Measurements from ENCODE around the gene ZG16B. TPM values are rescaled to one million over a fixed set of nuclear protein-coding genes. Genes with fewer than 3 reads are reported as not detected.

Gene ZG16B
- total and polyA plus RNA-seq, 8 donors: 13.0 to 39.0 (median 22.3) TPM; not detected in 3

DNA sequence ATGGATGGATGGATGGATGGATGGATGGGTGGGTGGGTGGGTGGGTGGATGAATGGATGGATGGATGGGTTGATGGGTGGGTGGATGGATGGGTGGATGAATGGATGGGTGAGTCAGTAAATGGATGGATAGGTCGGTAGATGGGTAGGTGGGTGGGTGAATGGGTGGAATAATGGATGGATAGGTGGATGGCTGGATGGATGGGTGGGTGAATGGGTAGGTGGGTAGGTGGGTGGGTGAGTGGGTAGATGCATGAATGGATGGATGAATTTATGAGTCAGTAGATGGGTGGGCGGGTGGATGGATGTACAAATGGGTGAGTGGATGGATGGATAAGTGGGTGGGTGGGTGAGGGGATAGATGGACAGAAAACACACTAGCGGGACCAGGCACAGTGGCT, 4.9 kb downstream of the ZG16B start:
- Histone ChIP-seq H3K9me3 (no peaks in the 10 kb centered on the region), H3K36me3 (no peaks in the 10 kb centered on the region), H3K4me3 (no peak overlapping the region), H3K4me1 (peaks cover 15 to 26% (median 22%) of the 10 kb centered on the region in 4 donors), H3K27me3 (peaks cover 0 to 65% (median 0%) of the 10 kb centered on the region in 3 donors), H3K27ac (peak overlapping the region; percentile 57 to 90 (median 75))
- no peak for DNase-seq
- WGBS, 5 donors: 73 to 95% (median 91%) methylated on average over 3 of the region's 3 CpGs
- intact Hi-C loops (cut with DNase I; ENCODE audit: low total_unique reads): no loop called here
- TF ChIP-seq CTCF (IDR thresholded peaks at IDR 0.05) (no peak), POLR2A (IDR thresholded peaks at IDR 0.05) (no peak), POLR2AphosphoS5 (IDR thresholded peaks at IDR 0.05) (no peak), EP300 (IDR thresholded peaks at IDR 0.05) (no peak)

DNA sequence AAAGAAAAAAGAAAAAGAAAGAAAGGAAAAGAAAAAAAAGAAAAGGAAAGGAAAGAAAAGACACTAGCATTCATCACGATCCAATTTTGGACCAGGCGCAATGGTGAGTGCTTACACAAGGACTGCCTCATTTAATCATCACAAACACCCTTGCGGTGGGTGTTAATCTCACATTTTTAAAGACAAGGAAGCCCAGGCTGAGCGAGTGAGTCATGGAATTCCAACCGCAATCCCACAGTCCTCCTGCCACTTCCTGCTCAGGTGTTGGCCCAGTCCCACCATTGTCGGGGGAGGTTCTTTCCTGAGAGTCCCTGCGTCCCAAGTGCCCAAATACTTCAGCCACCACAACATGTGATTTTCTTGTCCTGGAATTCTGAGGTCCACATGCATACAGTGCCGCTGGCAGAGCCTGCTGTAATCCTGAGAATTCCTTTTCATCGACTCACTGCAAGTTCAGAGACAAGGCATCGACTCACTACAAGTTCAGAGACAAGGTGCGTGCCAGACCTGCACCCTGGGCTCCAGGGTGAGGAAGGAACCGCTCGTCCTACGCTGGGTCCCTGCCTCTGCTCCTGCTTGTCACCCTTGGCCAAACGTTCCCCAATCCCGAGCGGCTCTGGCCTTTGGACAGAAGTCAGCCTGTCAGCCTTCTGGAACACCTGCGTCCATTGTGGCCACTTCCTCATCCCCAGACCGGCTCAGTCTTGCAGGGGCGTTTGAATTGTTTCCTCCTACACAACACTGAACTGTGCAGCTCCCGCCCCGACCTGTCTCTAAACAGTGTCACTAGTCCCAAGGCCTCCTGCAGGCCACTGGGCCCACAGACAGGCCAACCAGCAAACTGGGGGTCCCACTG, 5.8 kb downstream of the ZG16B start:
- Histone ChIP-seq H3K4me1 (peaks cover 12 to 18% (median 14%) of the 10 kb centered on the region in 4 donors), H3K9me3 (no peaks in the 10 kb centered on the region), H3K4me3 (no peak overlapping the region), H3K27me3 (peaks cover 0 to 65% (median 0%) of the 10 kb centered on the region in 3 donors), H3K27ac (peak overlapping the region; percentile 57 to 90 (median 82)), H3K36me3 (no peaks in the 10 kb centered on the region)
- WGBS, 5 donors: 21 to 38% (median 30%) methylated on average over 19 to 22 of the region's 22 CpGs
- TF ChIP-seq POLR2AphosphoS5 (IDR thresholded peaks at IDR 0.05) (peak in 2 of 3 donors; percentile 82 to 86), POLR2A (IDR thresholded peaks at IDR 0.05) (no peak)
- intact Hi-C loops (cut with DNase I; ENCODE audit: low total_unique reads): no loop called here
- DNase-seq: peak; percentile 82 to 84

GRCh38 chr16:2836646-2837508, 6.8 kb downstream of the ZG16B start:
- DNase-seq: no peak
- no peak for TF ChIP-seq CTCF (IDR thresholded peaks at IDR 0.05)
- no peak for TF ChIP-seq EP300 (IDR thresholded peaks at IDR 0.05)
- no peak for TF ChIP-seq POLR2AphosphoS5 (IDR thresholded peaks at IDR 0.05)
- TF ChIP-seq POLR2A (IDR thresholded peaks at IDR 0.05): no peak
- intact Hi-C loops (cut with DNase I; ENCODE audit: low total_unique reads): no loop called here
- Histone ChIP-seq H3K4me1 (peaks cover 17 to 24% (median 21%) of the 10 kb centered on the region in 4 donors), H3K36me3 (no peaks in the 10 kb centered on the region), H3K27ac (peak overlapping the region in 4 of 5 donors; percentile 78 to 90 (median 83)), H3K9me3 (no peaks in the 10 kb centered on the region), H3K4me3 (no peak overlapping the region), H3K27me3 (peaks cover 0 to 65% (median 0%) of the 10 kb centered on the region in 3 donors)
- WGBS, 5 donors: 63 to 69% (median 66%) methylated on average over 13 of the region's 13 CpGs

DNA sequence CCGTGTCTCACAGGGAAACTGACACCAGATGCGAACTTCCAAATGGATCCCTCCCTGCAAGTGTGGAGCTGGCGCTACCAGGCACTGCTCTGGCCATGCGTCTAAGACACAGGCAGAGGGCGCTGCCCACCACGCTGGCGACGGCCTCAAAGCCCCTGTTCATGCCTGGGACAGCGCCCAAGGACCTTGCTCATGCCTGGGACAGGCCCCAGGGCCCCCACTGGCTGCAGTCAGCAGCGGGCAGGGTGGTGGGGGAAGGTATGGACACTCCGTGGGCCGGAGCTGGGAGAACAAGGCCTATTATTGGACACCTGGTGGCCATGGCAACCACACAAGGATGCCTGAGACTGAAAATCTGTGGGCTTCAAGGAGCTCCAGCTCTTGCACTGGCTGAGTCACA, 8.8 kb downstream of the ZG16B start:
- Histone ChIP-seq H3K36me3 (no peaks in the 10 kb centered on the region), H3K4me1 (peaks cover 22 to 33% (median 30%) of the 10 kb centered on the region in 4 donors), H3K4me3 (no peak overlapping the region), H3K27ac (no peak overlapping the region), H3K27me3 (peaks cover 0 to 56% (median 0%) of the 10 kb centered on the region in 3 donors), H3K9me3 (no peaks in the 10 kb centered on the region)
- intact Hi-C loops (cut with DNase I; ENCODE audit: low total_unique reads): no loop called here
- WGBS, 5 donors: 0 to 5% (median 4%) methylated on average over 3 to 12 of the region's 12 CpGs
- TF ChIP-seq POLR2A (IDR thresholded peaks at IDR 0.05) (no peak), CTCF (IDR thresholded peaks at IDR 0.05) (peak in 5 of 7 experiments; percentile 55 to 89 (median 81)), POLR2AphosphoS5 (IDR thresholded peaks at IDR 0.05) (peak in 1 of 3 donors; percentile 68)
- peak; percentile 79 to 90 for DNase-seq
